GM21723 (cell line): ENCODE results near the gene HK2.

Experiments
- ATAC-seq: cut with Tn5 transposase; IDR thresholded peaks from one replicate; pipeline ENCODE4 v1.9.1; 2021; ENCODE audit warnings: mild to moderate bottlenecking, moderate library complexity; ENCODE audit not compliant: unreplicated experiment

Gene HK2

GRCh38 chr2:74856599-74856998 is 22.7 kb downstream of the HK2 start:
- ATAC-seq = no peak

- ATAC-seq = no peak
These were observed 23.3 kb downstream of the HK2 start for GRCh38 chr2:74857215-74857614.

GRCh38 chr2:74857725-74858124 is 23.8 kb downstream of the HK2 start:
- no peak for ATAC-seq

- no peak for ATAC-seq
These were observed 24.4 kb downstream of the HK2 start for GRCh38 chr2:74858281-74858680.

- no peak for ATAC-seq
These were observed 26.2 kb downstream of the HK2 start for GRCh38 chr2:74860079-74860478.

GRCh38 chr2:74860521-74860920 is 26.6 kb downstream of the HK2 start:
- ATAC-seq = no peak

GRCh38 chr2:74861531-74861930 is 27.6 kb downstream of the HK2 start:
- no peak for ATAC-seq

- no peak for ATAC-seq
These were observed 28.4 kb downstream of the HK2 start for GRCh38 chr2:74862020-74862964.

- ATAC-seq = peak; percentile 49
These were observed 29.9 kb downstream of the HK2 start for GRCh38 chr2:74863802-74864248.

- no peak for ATAC-seq
These were observed 31.1 kb downstream of the HK2 start for GRCh38 chr2:74864728-74865722.

GRCh38 chr2:74865770-74866674 is 32.1 kb downstream of the HK2 start:
- no peak for ATAC-seq

- ATAC-seq = no peak
These were observed 34.1 kb downstream of the HK2 start for GRCh38 chr2:74867841-74868658.

- ATAC-seq = no peak
These were observed 35.6 kb downstream of the HK2 start for GRCh38 chr2:74869517-74869916.

GRCh38 chr2:74870951-74871350 is 37.0 kb downstream of the HK2 start:
- no peak for ATAC-seq

- no peak for ATAC-seq
These were observed 37.5 kb downstream of the HK2 start for GRCh38 chr2:74871414-74871813.

- no peak for ATAC-seq
These were observed 38.5 kb downstream of the HK2 start for GRCh38 chr2:74872389-74872836.

- no peak for ATAC-seq
These were observed 39.2 kb downstream of the HK2 start for GRCh38 chr2:74873012-74873665.

GRCh38 chr2:74873678-74874640 is 40.0 kb downstream of the HK2 start:
- no peak for ATAC-seq
